GM12873 (cell line): ENCODE measurements around the gene DUSP21.

ENCODE experiments used
- TF ChIP-seq, protein P1 (sequence below): IDR thresholded peaks from 2 replicates; pipeline ENCODE4 v1.5.1; 2012; ENCODE audit warnings: low read depth, mild to moderate bottlenecking, moderate library complexity, low read length, control low read depth; ENCODE audit not compliant: insufficient read depth; ENCODE audit errors: missing control alignments

Gene DUSP21

DNA sequence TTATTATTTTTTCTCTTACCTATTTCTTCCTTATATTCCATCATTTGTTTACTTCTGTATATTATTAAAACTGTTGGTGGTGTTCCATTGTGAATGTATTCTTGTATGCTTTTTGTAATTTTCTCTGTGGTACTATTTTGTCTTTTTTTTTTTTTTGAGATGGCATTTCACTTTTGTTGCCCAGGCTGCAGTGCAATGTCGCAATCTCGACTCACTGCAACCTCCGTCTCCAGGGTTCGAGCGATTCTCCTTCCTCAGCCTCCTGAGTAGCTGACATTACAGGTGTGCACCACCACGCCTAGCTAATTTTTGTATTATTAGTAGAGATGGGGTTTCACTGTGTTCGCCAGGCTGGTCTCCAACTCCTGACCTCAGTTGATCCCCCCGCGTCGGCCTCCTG lies 37.7 kb downstream of the DUSP21 start:
- TF ChIP-seq, protein P1, sequence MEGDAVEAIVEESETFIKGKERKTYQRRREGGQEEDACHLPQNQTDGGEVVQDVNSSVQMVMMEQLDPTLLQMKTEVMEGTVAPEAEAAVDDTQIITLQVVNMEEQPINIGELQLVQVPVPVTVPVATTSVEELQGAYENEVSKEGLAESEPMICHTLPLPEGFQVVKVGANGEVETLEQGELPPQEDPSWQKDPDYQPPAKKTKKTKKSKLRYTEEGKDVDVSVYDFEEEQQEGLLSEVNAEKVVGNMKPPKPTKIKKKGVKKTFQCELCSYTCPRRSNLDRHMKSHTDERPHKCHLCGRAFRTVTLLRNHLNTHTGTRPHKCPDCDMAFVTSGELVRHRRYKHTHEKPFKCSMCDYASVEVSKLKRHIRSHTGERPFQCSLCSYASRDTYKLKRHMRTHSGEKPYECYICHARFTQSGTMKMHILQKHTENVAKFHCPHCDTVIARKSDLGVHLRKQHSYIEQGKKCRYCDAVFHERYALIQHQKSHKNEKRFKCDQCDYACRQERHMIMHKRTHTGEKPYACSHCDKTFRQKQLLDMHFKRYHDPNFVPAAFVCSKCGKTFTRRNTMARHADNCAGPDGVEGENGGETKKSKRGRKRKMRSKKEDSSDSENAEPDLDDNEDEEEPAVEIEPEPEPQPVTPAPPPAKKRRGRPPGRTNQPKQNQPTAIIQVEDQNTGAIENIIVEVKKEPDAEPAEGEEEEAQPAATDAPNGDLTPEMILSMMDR = no peak

DNA sequence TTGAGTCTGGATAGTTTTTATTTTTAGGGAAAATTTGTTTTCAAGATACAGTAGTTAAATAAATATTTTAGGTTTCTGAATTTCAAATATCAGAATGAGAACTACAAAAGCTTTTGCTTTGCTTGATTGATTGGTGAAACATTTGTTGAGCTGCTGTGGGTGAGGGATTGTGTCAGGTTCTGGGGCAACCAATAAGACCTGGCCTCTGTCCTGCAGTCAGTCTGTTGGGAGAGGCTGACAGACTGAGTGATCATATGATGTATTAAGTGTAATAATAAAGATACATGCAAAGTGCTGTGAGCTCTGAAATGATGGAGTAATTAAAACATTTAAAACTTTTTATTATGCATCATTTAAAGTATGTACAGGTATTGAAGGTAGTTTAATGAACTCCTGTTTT lies 38.8 kb downstream of the DUSP21 start:
- TF ChIP-seq, protein P1 = no peak

DNA sequence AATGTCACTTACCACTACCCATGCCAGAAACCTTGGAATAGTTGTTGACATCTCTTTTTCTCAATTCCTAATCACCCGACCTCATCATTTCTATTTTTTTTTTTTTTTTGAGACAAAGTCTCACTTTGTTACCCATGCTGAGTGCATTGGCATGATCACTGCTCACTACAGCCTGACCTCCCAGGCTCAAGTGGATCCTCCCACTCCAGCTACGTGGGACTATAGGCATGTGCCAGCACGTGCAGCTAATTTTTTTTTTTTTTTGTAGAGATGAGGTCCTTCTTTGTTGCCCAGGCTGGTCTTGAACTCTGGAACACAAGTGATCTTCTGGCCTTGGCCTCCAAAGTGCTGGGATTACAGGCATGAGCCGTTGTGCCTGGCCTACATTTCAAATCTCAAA lies 41.1 kb downstream of the DUSP21 start:
- TF ChIP-seq, protein P1 = no peak

DNA sequence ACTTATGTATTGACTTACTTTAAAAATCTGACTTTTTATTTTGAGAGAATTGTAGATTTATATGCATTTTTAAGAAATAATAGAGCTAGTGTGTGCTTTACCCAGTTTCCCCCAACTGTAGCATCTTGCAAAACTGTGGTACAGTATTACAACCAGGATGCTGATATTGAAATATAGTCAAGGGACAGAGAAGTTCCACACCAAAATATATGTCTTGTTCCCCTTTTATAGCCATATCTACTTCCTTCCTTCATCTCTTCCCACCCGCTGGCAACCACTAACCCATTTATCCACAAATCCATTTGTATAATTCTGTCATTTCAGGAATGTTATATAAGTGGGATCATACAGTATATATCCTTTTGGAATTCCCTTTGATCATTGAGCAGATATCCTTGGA lies 46.0 kb downstream of the DUSP21 start:
- TF ChIP-seq, protein P1 = no peak

DNA sequence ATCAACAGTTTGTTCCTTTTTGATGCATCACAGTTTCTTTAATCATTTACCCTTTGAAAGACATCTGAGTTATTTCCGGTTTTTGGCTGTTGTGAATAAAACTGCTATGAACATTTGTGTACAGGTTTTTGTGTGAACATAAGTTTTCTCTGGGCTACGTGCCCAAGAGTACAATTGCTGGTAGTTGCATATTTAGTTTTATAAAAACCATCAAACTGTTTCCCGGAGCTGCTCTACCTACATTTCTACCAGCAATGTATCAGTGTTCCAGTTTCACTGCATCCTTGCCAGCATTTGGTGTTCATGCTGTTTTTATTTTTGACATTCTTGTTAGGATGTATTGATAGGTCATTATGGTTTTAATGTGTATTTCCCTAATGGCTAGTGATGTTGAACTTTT lies 46.4 kb downstream of the DUSP21 start:
- TF ChIP-seq, protein P1 = no peak

DNA sequence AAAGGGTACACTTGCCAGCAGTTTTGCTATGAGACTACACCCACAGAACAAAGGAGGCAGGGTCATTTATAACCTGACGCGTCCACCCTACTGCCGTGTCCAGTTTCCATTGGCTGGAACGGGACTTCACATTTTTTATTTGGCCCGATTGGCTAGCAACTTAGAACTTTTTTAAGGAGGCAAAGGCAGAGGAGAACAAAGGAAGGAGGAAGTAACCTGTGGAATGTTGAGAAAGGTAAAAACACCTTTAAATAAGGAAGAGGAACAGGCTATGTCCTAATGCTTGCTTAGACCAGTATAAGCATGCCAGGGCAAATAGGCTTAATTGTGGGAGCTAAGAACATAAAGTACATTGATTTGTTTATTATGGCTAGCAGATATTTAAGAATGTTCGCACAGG lies 47.8 kb downstream of the DUSP21 start:
- TF ChIP-seq, protein P1 = no peak
